NT2/D1 (cell line): ENCODE measurements around the gene OCIAD1.

Source experiments
- DNase-seq: peaks from one replicate; pipeline ENCODE4 v3.0.0-alpha.2; 2011; ENCODE audit warnings: low read depth, low spot score
- H3K27me3 ChIP-seq: 2 replicates; pipeline ENCODE4 v1.6.0; 2011; ENCODE audit warnings: mild to moderate bottlenecking; ENCODE audit not compliant: insufficient read length, insufficient read depth
- H3K36me3 ChIP-seq: 2 replicates; pipeline ENCODE4 v1.6.1; 2011; ENCODE audit warnings: mild to moderate bottlenecking, low read length, mixed read lengths; ENCODE audit not compliant: insufficient read depth, insufficient read length
- H3K4me1 ChIP-seq: 2 replicates; pipeline ENCODE4 v1.5.1; 2011; ENCODE audit not compliant: insufficient read depth, insufficient read length
- H3K4me3 ChIP-seq: 2 replicates; pipeline ENCODE4 v1.5.1; 2011; ENCODE audit warnings: low read depth; ENCODE audit not compliant: insufficient read length
- H3K9ac ChIP-seq: 2 replicates; pipeline ENCODE4 v1.6.0; 2011; ENCODE audit warnings: low read depth; ENCODE audit not compliant: insufficient read length
- H3K9me3 ChIP-seq: 2 replicates; pipeline ENCODE4 v1.5.1; 2011; ENCODE audit warnings: mild to moderate bottlenecking, low read length; ENCODE audit not compliant: insufficient read depth
- SUZ12 ChIP-seq: IDR thresholded peaks from 2 replicates; pipeline ENCODE4 v1.6.1; 2011; ENCODE audit not compliant: insufficient read length, insufficient read depth; ENCODE audit errors: extremely low read depth
- YY1 ChIP-seq: IDR thresholded peaks from 2 replicates; pipeline ENCODE4 v1.6.1; 2011; ENCODE audit not compliant: insufficient read length, insufficient read depth
- ZNF274 ChIP-seq: IDR thresholded peaks from 2 replicates; pipeline ENCODE4 v1.6.1; 2011; ENCODE audit warnings: mild to moderate bottlenecking, low read depth, low read length

Gene OCIAD1

GRCh38 chr4:48830706-48831531, at the start of gene OCIAD1:
TSS of gene OCIAD1 (plus strand) at chr4:48831088. CDS start at chr4:48832625, 1,537 bp downstream.
- Histone ChIP-seq H3K9me3 (no peaks in the 10 kb centered on the region; the same call in 1 of the 2 replicates), H3K9ac (peak within 1 kb of the TSS; percentile 98), H3K36me3 (peaks cover 22% of the 10 kb centered on the region), H3K4me1 (no peaks in the 10 kb centered on the region), H3K27me3 (no peaks in the 10 kb centered on the region), H3K4me3 (peak within 1 kb of the TSS; percentile 97)
- peak; percentile 94 for DNase-seq
- TF ChIP-seq ZNF274 (no peak), YY1 (peak; percentile 65), SUZ12 (no peak)

GRCh38 chr4:48781968-48782367, 48.9 kb upstream of the OCIAD1 start:
- TF ChIP-seq ZNF274 (no peak), SUZ12 (no peak), YY1 (no peak)
- H3K9me3 ChIP-seq = no peaks in the 10 kb centered on the region
- no peak overlapping the region for H3K9ac ChIP-seq
- H3K4me1 ChIP-seq = no peaks in the 10 kb centered on the region
- peaks cover 5% of the 10 kb centered on the region for H3K27me3 ChIP-seq
- no peak for DNase-seq
- no peak overlapping the region for H3K4me3 ChIP-seq
- no peaks in the 10 kb centered on the region for H3K36me3 ChIP-seq

DNA sequence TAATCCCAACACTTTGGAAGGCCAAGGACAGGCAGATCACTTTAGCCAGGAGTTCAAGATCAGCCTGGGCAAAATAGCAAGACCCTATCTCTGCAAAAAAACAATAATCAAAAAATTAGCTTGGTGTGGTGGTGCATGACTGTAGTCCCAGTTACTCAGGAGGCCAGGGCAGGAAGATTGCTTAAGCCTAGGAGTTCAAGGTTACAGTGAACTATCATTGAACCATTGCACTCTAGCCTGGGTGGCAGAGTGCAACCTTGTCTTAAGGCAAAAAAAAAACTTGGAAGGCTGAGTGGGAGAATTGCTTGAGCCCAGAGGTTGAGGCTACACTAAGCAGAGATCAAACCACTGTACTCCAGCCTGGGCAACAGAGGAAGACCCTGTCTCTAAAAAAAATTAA, 45.6 kb upstream of the OCIAD1 start:
- TF ChIP-seq YY1 (no peak), ZNF274 (no peak), SUZ12 (no peak)
- DNase-seq = no peak
- Histone ChIP-seq H3K27me3 (peaks cover 5% of the 10 kb centered on the region), H3K4me3 (no peak overlapping the region), H3K36me3 (no peaks in the 10 kb centered on the region), H3K9me3 (no peaks in the 10 kb centered on the region), H3K4me1 (no peaks in the 10 kb centered on the region), H3K9ac (no peak overlapping the region)

- Histone ChIP-seq H3K9ac (no peak overlapping the region), H3K36me3 (no peaks in the 10 kb centered on the region), H3K4me1 (no peaks in the 10 kb centered on the region), H3K27me3 (peaks cover 5% of the 10 kb centered on the region), H3K4me3 (no peak overlapping the region), H3K9me3 (no peaks in the 10 kb centered on the region)
- no peak for DNase-seq
- TF ChIP-seq SUZ12 (no peak), YY1 (no peak), ZNF274 (no peak)
Measured at GRCh38 chr4:48786549-48786948, 44.3 kb upstream of the OCIAD1 start.

GRCh38 chr4:48787056-48787455, 43.8 kb upstream of the OCIAD1 start:
- H3K4me3 ChIP-seq = no peak overlapping the region
- no peak for TF ChIP-seq YY1
- H3K9me3 ChIP-seq = no peaks in the 10 kb centered on the region
- H3K4me1 ChIP-seq = no peaks in the 10 kb centered on the region
- peaks cover 4% of the 10 kb centered on the region for H3K27me3 ChIP-seq
- DNase-seq = no peak
- H3K9ac ChIP-seq = no peak overlapping the region
- no peaks in the 10 kb centered on the region for H3K36me3 ChIP-seq

DNA sequence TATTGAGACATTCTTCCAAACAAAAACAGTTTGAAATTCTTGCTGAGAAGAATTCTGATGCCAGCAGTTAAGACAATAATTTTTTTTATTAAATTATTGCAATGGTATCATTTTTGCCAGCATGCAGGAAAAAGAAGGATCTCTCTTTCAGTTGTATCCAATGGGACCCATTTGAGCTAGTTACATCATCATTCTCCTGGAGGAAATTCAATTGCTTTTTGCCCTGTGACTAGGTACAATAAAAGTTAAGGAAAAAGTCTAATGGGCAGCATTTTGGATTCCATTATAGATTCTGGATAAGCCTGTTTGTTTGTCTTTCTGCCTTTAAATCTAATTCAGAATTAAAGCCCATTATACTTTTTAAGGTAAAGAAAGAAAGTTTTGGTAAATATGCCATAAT, 40.3 kb upstream of the OCIAD1 start:
- no peaks in the 10 kb centered on the region for H3K4me1 ChIP-seq
- no peaks in the 10 kb centered on the region for H3K9me3 ChIP-seq
- no peaks in the 10 kb centered on the region for H3K27me3 ChIP-seq
- H3K4me3 ChIP-seq = no peak overlapping the region
- no peak for DNase-seq
- H3K36me3 ChIP-seq = no peaks in the 10 kb centered on the region
- no peak overlapping the region for H3K9ac ChIP-seq
- TF ChIP-seq ZNF274 (no peak), YY1 (no peak)

- Histone ChIP-seq H3K4me1 (no peaks in the 10 kb centered on the region), H3K4me3 (no peak overlapping the region), H3K9ac (no peak overlapping the region), H3K36me3 (no peaks in the 10 kb centered on the region), H3K27me3 (no peaks in the 10 kb centered on the region), H3K9me3 (no peaks in the 10 kb centered on the region)
- DNase-seq = no peak
- no peak for TF ChIP-seq SUZ12
- no peak for TF ChIP-seq YY1
- no peak for TF ChIP-seq ZNF274
Measured at GRCh38 chr4:48791313-48791712, 39.6 kb upstream of the OCIAD1 start.
